ENCODE results near the gene GGT7.

DNA sequence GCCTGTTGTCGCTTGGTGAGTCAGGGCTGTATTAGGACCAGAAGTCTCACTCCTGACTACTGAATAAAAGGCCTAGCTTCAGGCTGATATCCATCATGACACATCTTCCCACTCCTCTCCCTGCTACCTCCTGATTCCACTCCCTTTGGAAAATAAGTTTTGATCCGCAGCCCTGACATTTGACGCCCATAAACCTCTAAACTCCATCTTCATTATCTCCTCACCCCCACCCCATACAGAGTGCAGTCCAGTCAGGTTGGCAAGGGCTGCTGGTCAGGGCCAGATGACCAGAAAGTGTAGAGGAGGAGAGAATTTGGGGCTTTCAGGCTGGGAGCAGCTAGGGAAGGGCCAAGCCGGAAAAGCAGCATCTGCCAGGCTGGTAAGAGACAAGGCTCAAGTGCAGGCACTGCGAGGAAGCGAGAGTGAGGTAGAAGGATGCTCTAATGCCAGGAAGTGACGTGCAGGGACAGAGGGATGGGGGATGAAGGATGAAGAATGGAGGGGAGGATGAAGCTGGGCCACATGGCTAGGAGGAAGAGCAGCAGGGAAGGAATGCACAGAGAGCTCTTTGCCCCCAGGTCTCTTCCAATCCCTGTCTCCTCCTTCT lies 1.2 kb downstream of the GGT7 start:
- TF ChIP-seq, protein P1, sequence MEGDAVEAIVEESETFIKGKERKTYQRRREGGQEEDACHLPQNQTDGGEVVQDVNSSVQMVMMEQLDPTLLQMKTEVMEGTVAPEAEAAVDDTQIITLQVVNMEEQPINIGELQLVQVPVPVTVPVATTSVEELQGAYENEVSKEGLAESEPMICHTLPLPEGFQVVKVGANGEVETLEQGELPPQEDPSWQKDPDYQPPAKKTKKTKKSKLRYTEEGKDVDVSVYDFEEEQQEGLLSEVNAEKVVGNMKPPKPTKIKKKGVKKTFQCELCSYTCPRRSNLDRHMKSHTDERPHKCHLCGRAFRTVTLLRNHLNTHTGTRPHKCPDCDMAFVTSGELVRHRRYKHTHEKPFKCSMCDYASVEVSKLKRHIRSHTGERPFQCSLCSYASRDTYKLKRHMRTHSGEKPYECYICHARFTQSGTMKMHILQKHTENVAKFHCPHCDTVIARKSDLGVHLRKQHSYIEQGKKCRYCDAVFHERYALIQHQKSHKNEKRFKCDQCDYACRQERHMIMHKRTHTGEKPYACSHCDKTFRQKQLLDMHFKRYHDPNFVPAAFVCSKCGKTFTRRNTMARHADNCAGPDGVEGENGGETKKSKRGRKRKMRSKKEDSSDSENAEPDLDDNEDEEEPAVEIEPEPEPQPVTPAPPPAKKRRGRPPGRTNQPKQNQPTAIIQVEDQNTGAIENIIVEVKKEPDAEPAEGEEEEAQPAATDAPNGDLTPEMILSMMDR (IDR thresholded peaks at IDR 0.05; ENCODE audit: low read depth, low read length): no peak
- TF ChIP-seq POLR2A (IDR thresholded peaks at IDR 0.05; ENCODE audit: extremely low read depth, insufficient read length): no peak

Data from NB4 (cell line).